ENCODE results near the gene TMC3. TPM values are rescaled to one million over a fixed set of nuclear protein-coding genes. Genes with fewer than 3 reads are reported as not detected.

TMC3 gene
- total RNA-seq, 1 experiment from 2014 or later = not detected

- no peaks in the 10 kb centered on the region for H3K36me3 Mint-ChIP-seq (ENCODE audit: insufficient read depth, unreplicated experiment)
- TF ChIP-seq, protein P1, sequence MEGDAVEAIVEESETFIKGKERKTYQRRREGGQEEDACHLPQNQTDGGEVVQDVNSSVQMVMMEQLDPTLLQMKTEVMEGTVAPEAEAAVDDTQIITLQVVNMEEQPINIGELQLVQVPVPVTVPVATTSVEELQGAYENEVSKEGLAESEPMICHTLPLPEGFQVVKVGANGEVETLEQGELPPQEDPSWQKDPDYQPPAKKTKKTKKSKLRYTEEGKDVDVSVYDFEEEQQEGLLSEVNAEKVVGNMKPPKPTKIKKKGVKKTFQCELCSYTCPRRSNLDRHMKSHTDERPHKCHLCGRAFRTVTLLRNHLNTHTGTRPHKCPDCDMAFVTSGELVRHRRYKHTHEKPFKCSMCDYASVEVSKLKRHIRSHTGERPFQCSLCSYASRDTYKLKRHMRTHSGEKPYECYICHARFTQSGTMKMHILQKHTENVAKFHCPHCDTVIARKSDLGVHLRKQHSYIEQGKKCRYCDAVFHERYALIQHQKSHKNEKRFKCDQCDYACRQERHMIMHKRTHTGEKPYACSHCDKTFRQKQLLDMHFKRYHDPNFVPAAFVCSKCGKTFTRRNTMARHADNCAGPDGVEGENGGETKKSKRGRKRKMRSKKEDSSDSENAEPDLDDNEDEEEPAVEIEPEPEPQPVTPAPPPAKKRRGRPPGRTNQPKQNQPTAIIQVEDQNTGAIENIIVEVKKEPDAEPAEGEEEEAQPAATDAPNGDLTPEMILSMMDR (IDR thresholded peaks at IDR 0.05; ENCODE audit: insufficient read depth in 1 of 2, low read depth in 1 of 2, low read length in 1 of 2, severe bottlenecking in 1 of 2, unreplicated experiment in 1 of 2) = no peak
- intact Hi-C loops (cut with micrococcal nuclease; ENCODE audit: unreplicated experiment) = no loop called here
- Histone ChIP-seq H3K36me3 (ENCODE audit: control insufficient read depth, insufficient read depth, low read length) (no peaks in the 10 kb centered on the region), H3K9me3 (no peaks in the 10 kb centered on the region), H3K27me3 (replicated peaks; ENCODE audit: control insufficient read depth, insufficient read depth, low read length) (no peaks in the 10 kb centered on the region; the same call in none of the 2 replicates), H3K4me3 (ENCODE audit: low read depth, low read length) (no peak overlapping the region), H3K4me1 (no peaks in the 10 kb centered on the region)
- H3K4me1 Mint-ChIP-seq (ENCODE audit: low read depth, unreplicated experiment) = no peaks in the 10 kb centered on the region
- ChIA-PET CTCF (no interaction called here), POLR2A (no interaction called here)
- H3K27me3 Mint-ChIP-seq (ENCODE audit: insufficient read depth, unreplicated experiment) = peaks cover 4% of the 10 kb centered on the region
- BruUV-seq (replicated peaks) = no TSS peak
- DNase-seq = no peak
- H3K27ac Mint-ChIP-seq (ENCODE audit: unreplicated experiment) = no peak overlapping the region
- no peaks in the 10 kb centered on the region for H3K9me3 Mint-ChIP-seq (ENCODE audit: unreplicated experiment)
- H3K4me3 Mint-ChIP-seq (ENCODE audit: unreplicated experiment) = no peak overlapping the region
Measured at GRCh38 chr15:81302701-81303109, 71.3 kb downstream of the TMC3 start.

DNA sequence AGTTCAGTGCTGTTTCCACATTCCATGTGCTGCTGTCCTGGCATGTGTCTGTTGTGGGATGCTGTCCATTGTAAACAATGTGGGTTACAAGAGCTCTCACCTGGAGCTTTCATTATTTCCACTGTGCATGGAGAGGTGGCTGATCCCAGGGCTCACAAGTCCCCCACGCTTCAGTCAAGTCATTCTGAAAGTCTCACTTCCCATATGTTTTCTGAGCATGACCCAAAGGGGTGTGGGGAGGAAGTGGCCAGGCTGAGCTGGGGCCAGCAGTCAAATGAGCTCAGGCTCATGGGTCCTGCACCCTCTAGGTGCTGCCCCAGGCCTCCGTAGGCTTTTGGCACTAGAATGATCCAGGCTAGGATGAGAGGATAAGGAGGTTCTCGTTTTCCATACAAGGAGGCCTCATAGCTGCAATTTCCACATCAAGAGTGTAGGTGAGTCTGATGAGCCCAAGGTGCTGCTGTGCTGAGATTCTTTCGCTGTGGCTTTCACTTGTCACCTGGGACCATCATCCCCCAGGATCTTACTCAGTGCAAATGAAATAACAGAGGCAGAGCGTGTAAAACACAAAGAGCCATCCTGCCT is 72.1 kb downstream of the TMC3 start:
- H3K27ac Mint-ChIP-seq (ENCODE audit: unreplicated experiment) = no peak overlapping the region
- H3K4me3 ChIP-seq (ENCODE audit: low read depth, low read length) = no peak overlapping the region
- H3K27me3 Mint-ChIP-seq (ENCODE audit: insufficient read depth, unreplicated experiment) = peaks cover 6% of the 10 kb centered on the region
- TF ChIP-seq, protein P1 (IDR thresholded peaks at IDR 0.05; ENCODE audit: insufficient read depth in 1 of 2, low read depth in 1 of 2, low read length in 1 of 2, severe bottlenecking in 1 of 2, unreplicated experiment in 1 of 2) = no peak
- intact Hi-C loops (cut with micrococcal nuclease; ENCODE audit: unreplicated experiment) = no loop called here
- POLR2A ChIA-PET = no interaction called here
- H3K9me3 ChIP-seq = no peaks in the 10 kb centered on the region
- H3K27me3 ChIP-seq (replicated peaks; ENCODE audit: control insufficient read depth, insufficient read depth, low read length) = no peaks in the 10 kb centered on the region; the same call in none of the 2 replicates
- H3K4me1 ChIP-seq = no peaks in the 10 kb centered on the region
- no peaks in the 10 kb centered on the region for H3K36me3 ChIP-seq (ENCODE audit: control insufficient read depth, insufficient read depth, low read length)
- no peaks in the 10 kb centered on the region for H3K4me1 Mint-ChIP-seq (ENCODE audit: low read depth, unreplicated experiment)
- no TSS peak for BruUV-seq (replicated peaks)
- CTCF ChIA-PET = no interaction called here
- no peaks in the 10 kb centered on the region for H3K36me3 Mint-ChIP-seq (ENCODE audit: insufficient read depth, unreplicated experiment)
- H3K9me3 Mint-ChIP-seq (ENCODE audit: unreplicated experiment) = no peaks in the 10 kb centered on the region
- H3K4me3 Mint-ChIP-seq (ENCODE audit: unreplicated experiment) = no peak overlapping the region
- DNase-seq = no peak

DNA sequence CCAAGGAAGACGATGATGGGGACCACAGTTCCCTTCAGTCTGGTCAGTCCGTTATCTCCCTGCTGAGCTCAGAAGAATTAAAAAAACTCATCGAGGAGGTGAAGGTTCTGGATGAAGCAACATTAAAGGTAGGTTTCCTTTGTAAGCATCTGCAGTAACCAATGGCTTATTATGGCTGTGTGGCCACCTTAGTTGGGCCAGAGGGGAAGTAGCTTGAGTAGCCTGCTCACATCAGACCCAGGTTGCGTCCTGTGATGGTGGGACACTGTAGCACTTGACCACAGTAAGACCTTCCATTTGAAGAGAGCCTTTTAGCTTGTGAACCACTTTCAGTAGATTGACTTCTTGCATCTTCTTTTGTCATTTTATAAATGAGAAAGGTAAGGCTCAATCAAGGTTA is 72.6 kb downstream of the TMC3 start:
- Mint-ChIP-seq H3K4me1 (ENCODE audit: low read depth, unreplicated experiment) (no peaks in the 10 kb centered on the region), H3K4me3 (ENCODE audit: unreplicated experiment) (no peak overlapping the region), H3K36me3 (ENCODE audit: insufficient read depth, unreplicated experiment) (no peaks in the 10 kb centered on the region), H3K9me3 (ENCODE audit: unreplicated experiment) (no peaks in the 10 kb centered on the region), H3K27me3 (ENCODE audit: insufficient read depth, unreplicated experiment) (peaks cover 9% of the 10 kb centered on the region), H3K27ac (ENCODE audit: unreplicated experiment) (no peak overlapping the region)
- intact Hi-C loops (cut with micrococcal nuclease; ENCODE audit: unreplicated experiment) = no loop called here
- Histone ChIP-seq H3K36me3 (ENCODE audit: control insufficient read depth, insufficient read depth, low read length) (no peaks in the 10 kb centered on the region), H3K4me3 (ENCODE audit: low read depth, low read length) (no peak overlapping the region), H3K27me3 (replicated peaks; ENCODE audit: control insufficient read depth, insufficient read depth, low read length) (no peaks in the 10 kb centered on the region; the same call in none of the 2 replicates), H3K9me3 (no peaks in the 10 kb centered on the region), H3K4me1 (no peaks in the 10 kb centered on the region)
- no peak for DNase-seq
- TF ChIP-seq, protein P1 (IDR thresholded peaks at IDR 0.05; ENCODE audit: insufficient read depth in 1 of 2, low read depth in 1 of 2, low read length in 1 of 2, severe bottlenecking in 1 of 2, unreplicated experiment in 1 of 2) = no peak
- POLR2A ChIA-PET = no interaction called here
- CTCF ChIA-PET = no interaction called here
- BruUV-seq (replicated peaks) = no TSS peak
